GM23248 (cell line): ENCODE data around the gene ZBP1.

ENCODE experiments used
- EZH2 ChIP-seq: fragments of 200-600 bp; sonication (generic); IDR thresholded peaks from 2 replicates; pipeline ENCODE4 v1.6.1; 2018; ENCODE audit warnings: antibody characterized with exemption, mild to moderate bottlenecking; ENCODE audit not compliant: insufficient read depth, poor library complexity, severe bottlenecking
- EZH2phosphoT487 ChIP-seq: fragments of 200-600 bp; sonication (generic); IDR thresholded peaks from 2 replicates; pipeline ENCODE4 v1.6.1; 2018; ENCODE audit warnings: antibody characterized with exemption, moderate library complexity, mild to moderate bottlenecking, low read depth; ENCODE audit not compliant: insufficient read depth

DNA sequence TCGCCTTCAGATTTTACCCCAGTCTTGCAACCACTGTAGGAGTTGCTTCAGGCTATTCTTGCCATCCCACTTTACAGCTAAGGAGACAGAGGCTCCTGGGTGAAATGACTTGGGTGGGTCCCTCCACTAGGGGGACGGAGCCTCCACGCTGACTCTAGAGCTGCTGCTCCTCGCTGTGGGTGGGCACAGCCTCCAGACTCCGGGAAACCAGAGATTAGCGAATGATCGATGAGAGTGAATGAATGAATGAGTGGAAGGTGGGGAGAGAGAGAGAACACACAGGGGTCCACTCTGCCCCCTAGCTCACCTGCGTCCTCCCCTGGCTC is 10.4 kb downstream of the ZBP1 start:
- TF ChIP-seq EZH2 (no peak), EZH2phosphoT487 (no peak)
